ENCODE results near the gene HUS1. TPM values are rescaled to one million over a fixed set of nuclear protein-coding genes. Genes with fewer than 3 reads are reported as not detected.
"Not testable (repeated sequence)": the region's sequence is repeated elsewhere in the genome, so short reads cannot be mapped to it uniquely, and the experiment has no call there.

The HUS1 gene
- total and polyA plus RNA-seq, 8 donors: 22.8 to 38.7 (median 29.1) TPM

DNA sequence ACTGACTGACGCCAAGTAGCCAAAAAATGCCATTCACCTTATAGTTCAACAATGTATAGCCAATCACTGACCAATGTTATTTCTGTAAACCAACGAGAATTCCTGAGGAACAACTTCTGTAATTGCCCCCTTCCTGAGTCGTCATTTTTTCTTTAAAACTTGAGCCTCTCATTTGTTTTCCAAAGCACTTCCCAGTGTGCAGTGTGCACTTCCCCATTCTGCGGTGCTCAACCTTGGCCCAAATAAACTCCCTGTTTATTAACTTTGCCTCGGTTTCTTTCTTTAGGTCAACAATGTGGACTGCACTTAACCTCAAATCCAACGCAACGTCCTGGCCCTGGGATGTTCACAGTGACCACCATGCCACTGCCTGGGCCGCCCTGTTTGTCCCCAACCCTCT lies 46.2 kb downstream of the HUS1 start:
- ATAC-seq (peak; percentile 23), DNase-seq (no peak)
- Histone ChIP-seq H3K27me3 (no peaks in the 10 kb centered on the region), H3K4me1 (no peaks in the 10 kb centered on the region), H3K27ac (no peak overlapping the region), H3K36me3 (no peaks in the 10 kb centered on the region), H3K9me3 (no peaks in the 10 kb centered on the region), H3K4me3 (no peak overlapping the region)
- TF ChIP-seq CTCF (IDR thresholded peaks at IDR 0.05): no peak
- intact Hi-C loops (cut with DNase I): no loop called here

DNA sequence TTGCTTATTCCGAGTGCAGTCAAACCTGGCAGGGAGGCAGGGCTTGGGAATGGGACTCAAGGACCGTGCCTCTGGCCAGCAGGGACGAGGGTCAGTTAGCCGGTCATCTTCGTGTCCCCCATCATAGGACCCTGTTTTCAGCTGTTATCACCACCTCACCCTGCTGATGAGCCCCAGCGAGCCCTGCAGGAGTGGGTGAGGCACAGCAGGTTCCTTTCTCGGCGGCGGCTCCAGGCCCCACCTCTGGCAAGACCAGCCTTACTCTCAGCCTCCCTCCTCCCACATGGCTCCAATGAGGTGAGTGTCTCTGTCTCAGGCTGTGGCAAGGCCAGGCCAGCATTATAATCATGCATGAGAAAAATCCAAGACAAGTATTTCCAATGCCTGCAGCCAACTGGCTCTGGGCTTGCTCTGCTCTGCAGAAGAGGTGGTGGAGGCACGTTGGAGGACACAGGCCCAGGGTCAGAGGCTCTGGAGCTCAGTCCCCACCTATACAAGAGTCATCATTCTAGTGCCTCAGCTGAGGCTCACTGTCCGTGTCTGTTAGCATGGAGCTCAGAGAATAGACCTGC lies 46.9 kb downstream of the HUS1 start:
- ATAC-seq: no peak

DNA sequence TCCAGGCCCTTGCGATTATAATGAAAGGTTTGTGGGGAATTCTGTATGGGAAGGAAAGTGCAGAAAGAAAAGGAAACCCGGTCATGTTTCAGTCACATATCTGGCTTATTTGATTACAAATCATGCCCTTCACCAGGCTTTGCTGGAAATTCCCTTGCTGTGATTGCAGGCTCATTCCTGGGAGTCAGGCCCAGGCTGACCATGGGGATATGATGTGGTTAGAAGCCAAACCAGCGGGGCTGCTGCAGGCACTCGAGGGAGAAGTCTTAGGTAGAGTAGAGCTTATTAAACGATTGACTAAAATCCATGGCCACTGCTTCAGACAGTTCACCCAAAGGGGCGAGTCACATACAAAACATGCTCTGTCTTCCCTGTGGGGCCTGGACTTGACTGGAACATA lies 47.4 kb downstream of the HUS1 start:
- ATAC-seq (no peak), DNase-seq (no peak)
- H3K4me3 ChIP-seq: no peak overlapping the region
- no peaks in the 10 kb centered on the region for H3K27me3 ChIP-seq
- TF ChIP-seq CTCF (IDR thresholded peaks at IDR 0.05): no peak
- no peak overlapping the region for H3K27ac ChIP-seq
- intact Hi-C loops (cut with DNase I): no loop called here
- no peaks in the 10 kb centered on the region for H3K36me3 ChIP-seq
- no peaks in the 10 kb centered on the region for H3K4me1 ChIP-seq
- no peaks in the 10 kb centered on the region for H3K9me3 ChIP-seq

More for the DNA sequence above, 46.9 kb downstream of the HUS1 start:
- TF ChIP-seq CTCF (IDR thresholded peaks at IDR 0.05): no peak
- no peaks in the 10 kb centered on the region for H3K9me3 ChIP-seq
- H3K4me3 ChIP-seq: no peak overlapping the region
- H3K27ac ChIP-seq: no peak overlapping the region
- DNase-seq: no peak
- no peaks in the 10 kb centered on the region for H3K4me1 ChIP-seq
- H3K36me3 ChIP-seq: no peaks in the 10 kb centered on the region
- no peaks in the 10 kb centered on the region for H3K27me3 ChIP-seq
- intact Hi-C loops (cut with DNase I): no loop called here

DNA sequence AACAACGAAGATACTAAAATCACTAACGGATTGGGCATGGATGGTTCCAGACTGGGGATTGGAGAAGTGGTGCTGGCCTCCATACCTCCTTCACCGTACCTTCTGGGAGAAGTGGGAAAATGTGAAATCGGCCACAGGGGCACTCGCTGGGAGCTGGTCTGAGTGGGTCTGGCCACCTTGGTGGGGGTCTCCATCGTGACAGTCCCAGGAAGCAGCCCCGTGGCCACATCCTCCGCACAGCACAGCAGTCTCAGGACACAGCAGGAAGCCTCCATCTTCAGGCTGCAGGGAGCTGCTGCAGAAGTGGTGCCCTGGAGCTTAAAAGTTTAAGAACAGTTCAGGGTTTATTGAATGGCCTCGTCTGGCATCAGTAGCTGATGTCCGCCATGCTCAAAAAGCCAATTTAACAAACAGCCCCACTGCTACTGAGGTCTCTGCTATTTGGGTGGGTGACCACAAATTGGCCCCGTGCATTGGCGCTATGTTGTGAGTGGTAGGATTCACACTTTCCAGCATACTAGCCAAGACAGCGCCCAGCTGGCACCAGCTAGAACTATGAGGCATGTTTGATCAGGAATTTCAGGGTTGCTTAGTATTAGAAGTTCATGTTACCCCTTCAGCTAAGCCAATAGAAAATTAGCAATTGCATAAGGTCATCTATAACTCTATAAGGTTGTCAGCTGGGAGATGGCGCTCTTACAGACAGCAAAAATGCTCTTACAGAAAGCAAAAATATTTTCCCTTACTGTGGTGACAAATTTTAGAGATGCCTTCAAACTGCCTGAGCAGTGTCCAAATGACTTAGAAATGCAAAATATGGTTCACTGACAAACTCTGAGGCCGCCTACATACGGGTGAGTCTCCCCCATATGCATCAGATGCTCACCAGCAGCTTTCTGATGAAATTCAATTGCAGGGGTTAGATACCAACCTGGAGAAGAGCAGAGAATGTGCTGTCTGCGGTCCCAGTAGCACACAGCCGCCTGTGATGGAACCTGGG lies 48.1 kb downstream of the HUS1 start:
- intact Hi-C loops (cut with DNase I): no loop called here
- Histone ChIP-seq H3K4me3 (no peak overlapping the region), H3K27me3 (no peaks in the 10 kb centered on the region), H3K36me3 (no peaks in the 10 kb centered on the region), H3K9me3 (no peaks in the 10 kb centered on the region), H3K27ac (no peak overlapping the region), H3K4me1 (no peaks in the 10 kb centered on the region)
- ATAC-seq (no peak), DNase-seq (no peak)
- TF ChIP-seq CTCF (IDR thresholded peaks at IDR 0.05): no peak

DNA sequence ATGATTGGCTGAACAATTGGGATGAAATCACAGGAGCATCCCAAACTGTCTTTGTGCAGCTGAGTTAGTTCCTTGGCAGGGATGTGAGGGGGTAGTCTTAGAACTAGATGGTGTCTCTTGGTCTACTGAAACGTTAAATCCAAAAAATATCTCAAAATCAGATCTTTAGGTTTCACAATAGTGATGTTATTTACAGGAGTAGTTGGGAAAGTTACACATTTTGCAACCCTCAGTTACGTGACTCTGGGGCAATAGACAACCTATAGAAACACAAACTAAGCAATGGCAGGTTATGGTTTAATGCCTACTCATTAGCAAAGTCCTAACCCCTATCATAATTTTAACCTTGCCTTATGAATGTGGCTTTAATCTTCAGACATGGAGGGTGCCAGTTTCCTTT lies 55.1 kb downstream of the HUS1 start:
- intact Hi-C loops (cut with DNase I): no loop called here

GRCh38 chr7:47923081-47923875 lies 56.1 kb downstream of the HUS1 start:
- H3K36me3 ChIP-seq; ATAC-seq; H3K4me1 ChIP-seq; DNase-seq; H3K4me3 ChIP-seq; H3K27me3 ChIP-seq; intact Hi-C loops (cut with DNase I); H3K9me3 ChIP-seq; H3K27ac ChIP-seq: not testable (repeated sequence)

More for the DNA sequence above, 55.1 kb downstream of the HUS1 start:
- no peaks in the 10 kb centered on the region for H3K27me3 ChIP-seq
- H3K4me3 ChIP-seq: no peak overlapping the region
- DNase-seq: no peak
- no peak for TF ChIP-seq CTCF (IDR thresholded peaks at IDR 0.05)
- ATAC-seq: no peak
- no peaks in the 10 kb centered on the region for H3K4me1 ChIP-seq
- H3K9me3 ChIP-seq: no peaks in the 10 kb centered on the region
- no peak overlapping the region for H3K27ac ChIP-seq
- no peaks in the 10 kb centered on the region for H3K36me3 ChIP-seq

- H3K27me3 ChIP-seq; DNase-seq; ATAC-seq; H3K27ac ChIP-seq; intact Hi-C loops (cut with DNase I); H3K36me3 ChIP-seq; H3K9me3 ChIP-seq; H3K4me3 ChIP-seq; H3K4me1 ChIP-seq: not testable (repeated sequence)
Observed at GRCh38 chr7:47916514-47916913, 62.9 kb downstream of the HUS1 start.
